Neuronal stem cell (in vitro differentiated cells): ENCODE measurements around the gene SP5.

Source experiments
- DNase-seq: peaks from one replicate; pipeline ENCODE4 v3.0.0-alpha.2; 2013; ENCODE audit warnings: low spot score
- H2AFZ ChIP-seq: one replicate; pipeline ENCODE4 v1.6.1; 2013; ENCODE audit warnings: mild to moderate bottlenecking, low read length, inconsistent platforms
- H2AK5ac ChIP-seq: 2 replicates; pipeline ENCODE4 v1.6.1; 2013; ENCODE audit warnings: low read depth, mild to moderate bottlenecking, inconsistent platforms, low read length, moderate library complexity, mixed read lengths
- H2BK120ac ChIP-seq: 2 replicates; pipeline ENCODE4 v1.6.1; 2013; ENCODE audit warnings: low read depth, mild to moderate bottlenecking, inconsistent platforms, low read length, moderate library complexity, mixed read lengths
- H2BK12ac ChIP-seq: one replicate; pipeline ENCODE4 v1.6.1; 2013; ENCODE audit warnings: low read length, inconsistent platforms
- H2BK15ac ChIP-seq: 2 replicates; pipeline ENCODE4 v1.6.1; 2013; ENCODE audit warnings: mild to moderate bottlenecking, low read length, inconsistent platforms, mixed read lengths
- H2BK5ac ChIP-seq: one replicate; pipeline ENCODE4 v1.6.1; 2013; ENCODE audit warnings: inconsistent platforms, mild to moderate bottlenecking, low read length, moderate library complexity
- H3K14ac ChIP-seq: one replicate; pipeline ENCODE4 v1.6.1; 2013; ENCODE audit warnings: low read length, inconsistent platforms
- H3K18ac ChIP-seq: 2 replicates; pipeline ENCODE4 v1.6.1; 2013; ENCODE audit warnings: low read length, inconsistent platforms
- H3K23ac ChIP-seq: 2 replicates; pipeline ENCODE4 v1.6.1; 2013; ENCODE audit warnings: low read depth, mild to moderate bottlenecking, mixed read lengths, low read length, inconsistent platforms; ENCODE audit not compliant: poor library complexity
- H3K27ac ChIP-seq: replicated peaks from 3 replicates; pipeline ENCODE4 v1.5.1; 2013; ENCODE audit warnings: low read length, inconsistent platforms
- H3K27me3 ChIP-seq, 3 experiments: 2 replicates each; pipeline ENCODE4 v1.6.1; 2013; ENCODE audit warnings: low read length in 3 of 3, mild to moderate bottlenecking in 2 of 3, inconsistent platforms in 1 of 3, low read depth in 1 of 3, mixed read lengths in 1 of 3, moderate library complexity in 1 of 3; ENCODE audit not compliant: control insufficient read depth in 3 of 3, insufficient read depth in 3 of 3
- H3K36me3 ChIP-seq, 2 donors: replicated peaks in 1 of 2; 2 replicates each; pipeline ENCODE4 v1.6.1; 2013; ENCODE audit warnings: low read length in 2 of 2; ENCODE audit not compliant: control insufficient read depth in 2 of 2, insufficient read depth in 2 of 2
- H3K4ac ChIP-seq: 2 replicates; pipeline ENCODE4 v1.6.1; 2013; ENCODE audit warnings: inconsistent platforms, mild to moderate bottlenecking, low read length, moderate library complexity
- H3K4me1 ChIP-seq, 2 donors: 1 replicate in 1 of 2; 2 replicates in 1 of 2; pipeline ENCODE4 v1.6.1; 2013; ENCODE audit warnings: low read length in 2 of 2, low read depth in 1 of 2; ENCODE audit not compliant: control insufficient read depth in 2 of 2, insufficient read depth in 1 of 2
- H3K4me2 ChIP-seq: one replicate; pipeline ENCODE4 v1.6.1; 2013; ENCODE audit warnings: mild to moderate bottlenecking, low read length, inconsistent platforms; ENCODE audit not compliant: insufficient read depth, poor library complexity, severe bottlenecking
- H3K4me3 ChIP-seq, 2 donors: 2 replicates each; pipeline ENCODE4 v1.5.1; 2013; ENCODE audit warnings: low read length in 2 of 2, mild to moderate bottlenecking in 2 of 2, inconsistent platforms in 1 of 2, moderate library complexity in 1 of 2
- H3K79me1 ChIP-seq: one replicate; pipeline ENCODE4 v1.6.1; 2013; ENCODE audit warnings: low read depth, mild to moderate bottlenecking, inconsistent platforms, low read length, moderate library complexity
- H3K9ac ChIP-seq: one replicate; pipeline ENCODE4 v1.6.1; 2013; ENCODE audit warnings: mild to moderate bottlenecking, low read depth, low read length, inconsistent platforms; ENCODE audit not compliant: poor library complexity
- H3K9me3 ChIP-seq, 2 donors: replicated peaks in 1 of 2; 2 replicates each; pipeline versions ENCODE3 to v1.6.1; 2013; ENCODE audit warnings: low read length in 2 of 2, mild to moderate bottlenecking in 2 of 2, inconsistent platforms in 1 of 2, low read depth in 1 of 2, mixed read lengths in 1 of 2, moderate library complexity in 1 of 2; ENCODE audit not compliant: control insufficient read depth in 2 of 2, insufficient read depth in 1 of 2
- H4K8ac ChIP-seq: one replicate; pipeline ENCODE4 v1.6.1; 2013; ENCODE audit warnings: low read depth, mild to moderate bottlenecking, inconsistent platforms, low read length, moderate library complexity
- H4K91ac ChIP-seq: one replicate; pipeline ENCODE4 v1.6.1; 2013; ENCODE audit warnings: low read length, low read depth, mild to moderate bottlenecking, inconsistent platforms; ENCODE audit not compliant: poor library complexity
- WGBS, 2 donors: extraction: QIAGEN DNeasy Blood & Tissue Kit; methylation state at CpG; one replicate each; pipeline ENCODE4 v1.1.7; 2013; ENCODE audit warnings: missing lambda C conversion rate in 2 of 2, mixed read lengths in 1 of 2; ENCODE audit not compliant: insufficient read length in 2 of 2, insufficient replicate concordance in 1 of 2; ENCODE audit errors: extremely low coverage in 2 of 2; 5-methylcytosine and 5-hydroxymethylcytosine counted together

Gene SP5

DNA sequence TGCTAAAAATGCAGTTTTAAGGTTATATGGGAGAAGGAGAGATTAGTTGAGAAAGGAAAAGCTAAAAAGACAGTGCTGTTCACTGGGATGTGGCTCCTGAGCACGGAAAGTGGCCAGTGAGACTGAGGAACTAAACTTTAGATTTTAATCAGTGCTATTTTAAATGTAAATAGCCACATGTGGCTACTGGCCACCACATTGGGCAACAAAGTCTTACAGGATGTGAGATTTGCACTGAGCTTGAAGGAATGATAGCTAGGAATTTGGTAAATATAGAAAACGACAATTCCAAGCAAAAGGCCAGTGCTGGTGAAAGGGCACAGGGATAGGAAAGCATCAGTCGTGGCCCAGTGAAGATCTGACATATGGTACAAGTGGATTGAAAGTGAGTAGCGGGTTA lies 14.1 kb upstream of the SP5 start:
- Histone ChIP-seq H4K91ac (no peak overlapping the region), H2AFZ (no peak overlapping the region), H3K27ac (no peak overlapping the region), H3K27me3 (peaks cover 0 to 14% (median 0%) of the 10 kb centered on the region in 3 experiments), H2BK15ac (no peak overlapping the region), H3K4me3 (no peak overlapping the region), H2BK120ac (no peak overlapping the region), H3K14ac (no peak overlapping the region), H3K4me1 (peaks cover 0 to 6% of the 10 kb centered on the region in 2 donors), H2AK5ac (no peak overlapping the region), H3K79me1 (no peaks in the 10 kb centered on the region), H2BK5ac (no peak overlapping the region), H3K9ac (no peak overlapping the region), H2BK12ac (no peak overlapping the region), H3K4me2 (no peak overlapping the region), H3K23ac (no peak overlapping the region), H3K36me3 (no peaks in the 10 kb centered on the region), H3K9me3 (no peaks in the 10 kb centered on the region), H4K8ac (no peak overlapping the region), H3K18ac (no peak overlapping the region), H3K4ac (no peak overlapping the region)
- WGBS, 2 donors: no CpG with 5 or more reads among the region's 4 CpGs
- no peak for DNase-seq

DNA sequence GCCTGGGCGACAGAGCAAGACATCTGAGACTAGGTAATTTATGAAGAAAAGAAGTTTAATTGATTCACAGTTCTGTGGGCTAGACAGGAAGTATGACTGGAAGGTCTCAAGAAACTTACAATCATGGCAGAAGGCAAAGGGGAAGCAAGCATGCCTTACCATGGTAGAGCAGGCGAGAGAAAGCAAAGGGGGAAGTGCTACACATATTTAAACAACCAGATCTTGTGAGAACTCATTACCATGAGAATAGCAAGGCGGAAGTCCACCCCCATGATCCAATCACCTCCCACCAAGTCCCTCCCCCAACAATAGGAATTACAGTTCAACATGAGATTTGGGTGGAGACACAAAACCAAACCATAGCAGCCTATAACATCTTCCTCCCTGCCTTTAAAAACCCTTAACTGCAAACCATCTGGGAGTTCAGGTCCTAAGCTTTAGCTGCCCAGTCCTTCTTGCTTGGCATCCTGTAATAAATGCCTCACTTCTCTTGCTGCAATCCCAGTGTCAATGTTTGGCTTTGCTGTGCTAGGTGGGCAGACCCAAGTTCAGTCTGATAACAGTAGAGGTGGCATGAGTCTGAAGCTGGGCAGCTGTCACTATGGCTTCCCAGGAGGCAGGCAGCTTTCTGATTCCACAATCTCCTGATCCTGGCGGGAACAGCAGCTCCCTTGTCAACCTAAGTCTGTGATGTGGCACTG lies 11.2 kb upstream of the SP5 start:
- Histone ChIP-seq H3K23ac (no peak overlapping the region), H3K27me3 (peaks cover 0 to 28% (median 7%) of the 10 kb centered on the region in 3 experiments), H3K79me1 (no peaks in the 10 kb centered on the region), H3K36me3 (no peaks in the 10 kb centered on the region), H2BK5ac (no peak overlapping the region), H3K27ac (no peak overlapping the region), H2AFZ (peak overlapping the region; percentile 1), H3K4ac (no peak overlapping the region), H2BK12ac (no peak overlapping the region), H3K9me3 (no peaks in the 10 kb centered on the region), H3K18ac (no peak overlapping the region), H2BK120ac (no peak overlapping the region), H3K4me3 (no peak overlapping the region), H3K14ac (no peak overlapping the region), H2AK5ac (no peak overlapping the region), H2BK15ac (no peak overlapping the region), H3K4me2 (no peak overlapping the region), H3K9ac (no peak overlapping the region), H4K91ac (no peak overlapping the region), H4K8ac (no peak overlapping the region), H3K4me1 (no peaks in the 10 kb centered on the region)
- no CpG with 5 or more reads among the region's 4 CpGs for WGBS, 2 donors
- DNase-seq: no peak

DNA sequence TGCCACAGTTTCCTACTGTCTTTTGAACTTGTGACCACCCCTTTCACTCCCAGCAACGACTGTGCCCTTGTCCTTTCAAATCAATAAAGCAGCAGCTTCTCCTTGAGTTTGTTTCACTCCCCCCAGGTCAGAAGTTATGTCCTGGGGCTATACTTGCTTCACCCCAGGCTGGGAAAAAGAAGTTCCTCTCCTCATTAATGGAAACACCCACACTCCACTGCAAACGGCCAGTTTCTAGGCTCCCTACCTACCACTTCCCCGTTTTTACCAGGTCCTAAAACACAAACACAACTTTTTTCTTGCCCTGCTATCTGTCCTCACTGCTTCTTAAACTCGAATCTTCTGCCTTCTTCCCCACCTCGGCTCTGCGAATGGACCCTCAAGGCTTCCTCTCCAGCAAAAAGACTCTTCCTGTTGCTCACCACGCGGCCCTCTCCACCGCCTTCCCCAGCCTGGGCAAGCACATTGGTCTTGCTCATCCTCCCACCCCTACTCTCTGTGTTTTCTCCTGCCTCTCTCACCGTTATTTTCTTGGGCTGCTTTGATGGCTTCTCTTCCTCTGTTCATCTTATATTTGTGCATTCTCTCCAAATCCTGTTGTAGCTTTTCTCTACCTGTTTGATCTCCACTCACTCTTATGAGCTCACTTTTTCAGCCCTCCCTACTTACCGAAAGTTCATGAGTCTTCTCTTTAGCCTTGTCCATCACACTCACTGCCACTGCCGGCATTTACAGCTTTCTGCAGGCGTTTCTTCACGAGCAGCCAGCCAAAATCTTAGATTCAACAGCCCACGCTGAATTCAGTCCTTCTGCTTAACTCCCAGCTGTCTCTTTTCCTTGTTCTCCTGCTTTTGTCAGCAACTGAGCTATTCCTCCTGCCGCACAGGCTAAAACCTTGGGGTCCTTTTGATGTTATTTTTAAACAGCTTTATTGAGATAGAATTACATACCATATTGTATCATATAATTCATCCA lies 7.0 kb upstream of the SP5 start:
- Histone ChIP-seq H3K18ac (no peak overlapping the region), H3K79me1 (no peaks in the 10 kb centered on the region), H3K4ac (no peak overlapping the region), H4K91ac (no peak overlapping the region), H3K4me1 (peaks cover 2 to 5% of the 10 kb centered on the region in 2 donors), H3K27ac (no peak overlapping the region), H3K9ac (no peak overlapping the region), H2BK120ac (no peak overlapping the region), H3K23ac (no peak overlapping the region), H2BK12ac (no peak overlapping the region), H3K36me3 (no peaks in the 10 kb centered on the region), H3K27me3 (peaks cover 17 to 63% (median 39%) of the 10 kb centered on the region in 3 experiments), H3K9me3 (no peaks in the 10 kb centered on the region), H2BK15ac (no peak overlapping the region), H3K4me3 (no peak overlapping the region), H4K8ac (no peak overlapping the region), H3K4me2 (no peak overlapping the region), H2AFZ (no peak overlapping the region), H2BK5ac (no peak overlapping the region), H3K14ac (no peak overlapping the region), H2AK5ac (no peak overlapping the region)
- WGBS, 2 donors: no CpG with 5 or more reads among the region's 16 CpGs
- DNase-seq: no peak

DNA sequence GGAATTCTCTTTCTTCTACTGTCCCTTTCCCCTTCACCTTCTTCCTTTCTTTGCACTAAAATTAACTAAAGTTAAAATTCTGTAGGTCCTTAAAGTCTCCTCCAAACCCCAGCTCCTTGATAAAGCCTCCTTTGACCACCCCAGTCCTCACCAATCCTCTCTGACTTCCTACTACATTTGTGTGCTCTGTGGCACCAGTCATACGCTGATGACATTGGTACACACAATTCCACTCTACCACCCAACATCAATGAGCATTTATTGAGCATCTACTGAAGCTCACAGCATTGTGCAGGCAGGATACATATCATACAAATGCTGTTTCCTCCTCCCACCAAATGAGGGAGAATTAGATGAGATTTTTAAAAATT lies 4.5 kb upstream of the SP5 start:
- Histone ChIP-seq H3K27ac (no peak overlapping the region), H4K91ac (no peak overlapping the region), H2BK15ac (no peak overlapping the region), H3K9ac (no peak overlapping the region), H3K36me3 (no peaks in the 10 kb centered on the region), H2AK5ac (no peak overlapping the region), H3K23ac (no peak overlapping the region), H2BK120ac (no peak overlapping the region), H3K4me3 (no peak overlapping the region), H2BK12ac (no peak overlapping the region), H2AFZ (no peak overlapping the region), H3K18ac (no peak overlapping the region), H3K79me1 (no peaks in the 10 kb centered on the region), H4K8ac (no peak overlapping the region), H3K4me1 (peaks cover 2 to 17% of the 10 kb centered on the region in 2 donors), H3K4me2 (no peak overlapping the region), H3K14ac (no peak overlapping the region), H3K27me3 (peaks cover 38 to 87% (median 64%) of the 10 kb centered on the region in 3 experiments), H3K4ac (no peak overlapping the region), H2BK5ac (no peak overlapping the region), H3K9me3 (no peaks in the 10 kb centered on the region)
- no peak for DNase-seq
- WGBS, 2 donors: no CpG with 5 or more reads among the region's 1 CpG
